ENCODE results near the gene ZCCHC18. TPM values are rescaled to one million over a fixed set of nuclear protein-coding genes. Genes with fewer than 3 reads are reported as not detected.
A peak's percentile ranks its signal among the peaks of the same experiment; 100 is the strongest.
"Not testable (repeated sequence)": the region's sequence is repeated elsewhere in the genome, so short reads cannot be mapped to it uniquely, and the experiment has no call there.

The ZCCHC18 gene
- total RNA-seq, 4 donors from 2014 or later: 1.0 to 2.0 (median 1.5) TPM

DNA sequence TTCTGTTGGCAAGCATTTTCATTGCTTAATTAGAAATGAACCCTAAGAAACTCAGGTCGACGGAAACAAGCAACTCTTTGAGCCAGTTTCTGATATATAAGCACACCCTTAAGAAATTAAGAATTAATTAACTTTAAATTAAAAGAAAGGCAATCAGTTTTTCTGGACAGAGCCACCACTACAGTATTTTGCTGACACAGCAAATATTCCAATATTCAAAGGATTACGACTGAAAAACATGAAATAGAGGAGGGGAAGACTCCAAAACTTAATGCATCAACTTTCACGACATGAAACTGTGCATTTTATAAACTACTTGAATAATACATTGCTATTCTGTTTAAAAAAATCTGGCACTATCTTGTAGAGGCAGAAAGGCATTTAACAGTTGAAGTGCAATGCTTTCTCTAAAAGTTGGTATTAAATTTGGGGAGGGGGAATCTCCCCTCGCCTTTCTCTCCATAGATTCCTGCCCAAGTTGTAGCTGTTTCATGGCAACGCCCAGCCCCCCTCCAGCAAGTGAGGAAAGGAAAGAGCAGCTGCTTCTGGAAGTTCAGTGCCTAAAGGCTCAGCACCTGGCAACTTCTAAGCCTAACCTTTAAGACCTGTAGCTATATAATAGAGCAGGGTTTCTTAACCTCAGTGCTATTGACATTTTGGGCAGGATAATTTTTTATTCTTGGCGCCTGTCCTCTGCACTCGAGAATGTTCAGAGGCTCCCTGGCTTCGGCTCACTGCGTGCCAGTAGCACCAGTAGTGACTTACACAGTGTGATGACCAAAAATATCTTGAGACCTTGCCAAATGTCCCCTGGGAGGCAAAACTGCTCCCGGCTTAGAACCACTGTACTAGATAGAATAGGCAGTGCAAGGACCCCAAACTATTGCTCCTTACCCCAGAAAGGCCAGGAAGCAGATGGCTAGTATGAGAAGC lies 6.7 kb upstream of the ZCCHC18 start:
- Histone ChIP-seq H3K4me1 (no peaks in the 10 kb centered on the region), H3K27me3 (no peaks in the 10 kb centered on the region), H3K4me3 (no peak overlapping the region), H3K27ac (no peak overlapping the region), H3K9me3 (no peaks in the 10 kb centered on the region), H3K36me3 (no peaks in the 10 kb centered on the region)
- WGBS, 2 donors (ENCODE audit: low coverage in 1 of 2): 50 to 78% methylated on average over 5 of the region's 11 CpGs
- ATAC-seq: no peak
- TF ChIP-seq EP300 (IDR thresholded peaks at IDR 0.05) (no peak), POLR2AphosphoS5 (IDR thresholded peaks at IDR 0.05) (no peak), POLR2A (IDR thresholded peaks at IDR 0.05) (no peak)
- TF ChIP-seq, protein P1, sequence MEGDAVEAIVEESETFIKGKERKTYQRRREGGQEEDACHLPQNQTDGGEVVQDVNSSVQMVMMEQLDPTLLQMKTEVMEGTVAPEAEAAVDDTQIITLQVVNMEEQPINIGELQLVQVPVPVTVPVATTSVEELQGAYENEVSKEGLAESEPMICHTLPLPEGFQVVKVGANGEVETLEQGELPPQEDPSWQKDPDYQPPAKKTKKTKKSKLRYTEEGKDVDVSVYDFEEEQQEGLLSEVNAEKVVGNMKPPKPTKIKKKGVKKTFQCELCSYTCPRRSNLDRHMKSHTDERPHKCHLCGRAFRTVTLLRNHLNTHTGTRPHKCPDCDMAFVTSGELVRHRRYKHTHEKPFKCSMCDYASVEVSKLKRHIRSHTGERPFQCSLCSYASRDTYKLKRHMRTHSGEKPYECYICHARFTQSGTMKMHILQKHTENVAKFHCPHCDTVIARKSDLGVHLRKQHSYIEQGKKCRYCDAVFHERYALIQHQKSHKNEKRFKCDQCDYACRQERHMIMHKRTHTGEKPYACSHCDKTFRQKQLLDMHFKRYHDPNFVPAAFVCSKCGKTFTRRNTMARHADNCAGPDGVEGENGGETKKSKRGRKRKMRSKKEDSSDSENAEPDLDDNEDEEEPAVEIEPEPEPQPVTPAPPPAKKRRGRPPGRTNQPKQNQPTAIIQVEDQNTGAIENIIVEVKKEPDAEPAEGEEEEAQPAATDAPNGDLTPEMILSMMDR (IDR thresholded peaks at IDR 0.05): no peak

DNA sequence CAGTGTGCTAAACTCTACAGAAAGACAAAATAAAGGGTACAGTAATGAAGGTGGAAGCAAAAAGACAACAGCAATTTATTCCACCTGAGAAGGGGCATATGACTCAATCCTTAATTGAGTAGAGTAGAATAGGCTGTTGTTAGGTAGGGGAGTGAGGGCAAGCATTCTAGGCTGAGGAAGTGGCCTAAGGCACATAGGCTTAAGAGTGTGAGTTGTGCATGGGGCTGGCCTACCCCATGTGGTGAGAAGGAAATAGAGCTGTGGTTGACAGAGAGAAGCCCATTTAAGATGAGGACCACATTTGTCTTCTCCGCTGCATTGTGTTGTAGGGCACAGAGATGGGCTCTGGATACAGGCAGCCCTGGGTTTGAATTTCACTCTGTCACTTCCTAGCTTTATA lies 3.4 kb upstream of the ZCCHC18 start:
- peaks cover 0 to 13% (median 0%) of the 10 kb centered on the region in 3 donors for H3K4me1 ChIP-seq
- H3K9me3 ChIP-seq: no peaks in the 10 kb centered on the region
- ATAC-seq: no peak
- WGBS, 2 donors (ENCODE audit: low coverage in 1 of 2): 100% methylated on average over 1 of the region's 1 CpG
- H3K27ac ChIP-seq: no peak overlapping the region
- H3K4me3 ChIP-seq: no peak overlapping the region
- TF ChIP-seq, protein P1 (IDR thresholded peaks at IDR 0.05): no peak
- TF ChIP-seq POLR2AphosphoS5 (IDR thresholded peaks at IDR 0.05) (no peak), POLR2A (IDR thresholded peaks at IDR 0.05) (no peak), EP300 (IDR thresholded peaks at IDR 0.05) (no peak)
- no peaks in the 10 kb centered on the region for H3K27me3 ChIP-seq
- H3K36me3 ChIP-seq: no peaks in the 10 kb centered on the region

DNA sequence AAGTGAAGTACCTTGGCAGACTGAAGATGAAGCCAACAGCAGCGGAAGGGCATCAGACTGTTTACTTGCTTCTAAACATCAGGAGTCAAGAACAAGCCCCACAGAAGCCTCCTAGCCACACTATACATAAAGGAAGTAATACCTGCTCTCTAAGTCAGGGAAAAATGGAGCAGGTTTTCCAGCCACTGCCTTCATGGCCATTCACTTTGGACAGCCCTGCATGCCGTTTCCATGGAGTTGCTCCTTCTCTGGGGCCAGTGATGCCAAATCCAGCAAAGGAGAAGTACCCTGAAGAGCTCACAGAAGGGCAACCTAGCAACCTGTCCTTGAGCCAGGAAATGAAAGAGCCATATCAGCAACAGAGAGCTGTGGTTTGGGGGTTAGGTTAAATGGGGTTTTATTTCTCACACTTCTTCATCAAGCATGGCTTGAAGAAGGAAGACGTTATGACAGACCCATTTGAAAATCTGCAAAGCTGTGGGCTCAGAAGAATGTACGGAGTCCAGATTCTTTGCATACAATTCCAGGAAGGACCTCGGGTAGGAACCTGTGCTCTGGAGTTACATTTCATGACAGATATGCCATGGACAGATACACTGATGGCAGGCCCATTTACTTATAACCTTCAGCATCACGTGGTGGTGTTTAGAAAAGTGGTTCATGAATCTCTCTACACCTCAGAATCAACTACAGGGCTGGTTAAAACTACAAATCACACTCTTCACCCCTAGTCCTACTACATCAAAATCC lies 1.7 kb upstream of the ZCCHC18 start:
- 61 to 94% methylated on average over 2 to 6 of the region's 6 CpGs for WGBS, 2 donors (ENCODE audit: low coverage in 1 of 2)
- not testable (repeated sequence) for H3K27me3 ChIP-seq

DNA sequence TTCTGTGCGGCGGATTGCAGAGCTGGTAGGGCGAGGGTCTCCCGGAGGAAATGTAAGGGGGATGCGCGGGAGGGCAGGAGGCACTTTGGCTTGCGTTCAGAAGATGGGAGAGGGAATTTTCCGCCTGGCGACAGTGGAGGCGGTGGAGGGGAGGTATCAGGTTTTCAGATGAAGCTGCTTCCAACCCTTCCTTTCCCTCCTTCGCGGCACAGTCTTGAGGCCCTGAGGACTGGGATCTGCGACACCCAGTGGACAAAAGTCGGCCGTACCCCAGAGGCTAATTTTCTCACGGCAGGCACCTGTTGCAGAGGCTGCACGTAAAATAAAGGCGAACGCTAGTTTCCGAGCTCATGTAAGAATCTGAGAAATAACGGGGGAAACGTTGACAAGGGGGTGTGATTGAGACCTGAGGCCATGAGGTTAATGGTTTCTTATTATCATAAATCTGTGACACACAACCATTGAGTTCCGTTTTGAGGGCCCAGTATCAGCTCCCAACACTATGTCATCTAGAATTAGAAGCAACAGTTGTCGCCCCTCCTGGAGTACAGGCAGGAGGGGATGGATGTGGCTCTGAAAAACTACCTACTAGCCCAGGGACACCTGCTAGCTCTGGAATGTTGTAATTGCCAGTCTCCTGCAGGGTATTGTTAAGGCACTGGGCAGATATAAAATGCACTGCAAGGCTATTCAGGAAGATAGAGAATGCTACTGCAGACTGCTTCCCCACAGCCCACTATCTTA lies 1.1 kb downstream of the ZCCHC18 start:
- WGBS, 2 donors (ENCODE audit: low coverage in 1 of 2): 0% methylated on average over 1 to 3 of the region's 24 CpGs
- H3K36me3 ChIP-seq: no peaks in the 10 kb centered on the region
- peak overlapping the region; percentile 60 to 87 (median 84) for H3K27ac ChIP-seq
- TF ChIP-seq, protein P1 (IDR thresholded peaks at IDR 0.05): peak in 3 of 4 experiments; percentile 38 to 62 (median 40)
- TF ChIP-seq POLR2A (IDR thresholded peaks at IDR 0.05): no peak
- TF ChIP-seq POLR2AphosphoS5 (IDR thresholded peaks at IDR 0.05): no peak
- no peak for TF ChIP-seq EP300 (IDR thresholded peaks at IDR 0.05)
- peak; percentile 48 for ATAC-seq
- H3K4me3 ChIP-seq: peak overlapping the region; percentile 60 to 62
- peaks cover 0 to 14% (median 0%) of the 10 kb centered on the region in 3 donors for H3K4me1 ChIP-seq
- H3K9me3 ChIP-seq: no peaks in the 10 kb centered on the region
- H3K27me3 ChIP-seq: no peaks in the 10 kb centered on the region

More for the DNA sequence above, 1.7 kb upstream of the ZCCHC18 start:
- not testable (repeated sequence) for H3K9me3 ChIP-seq, H3K36me3 ChIP-seq, H3K4me3 ChIP-seq, ATAC-seq, H3K27ac ChIP-seq
- H3K4me1 ChIP-seq: peaks cover 0 to 14% (median 0%) of the 10 kb centered on the region in 3 donors

DNA sequence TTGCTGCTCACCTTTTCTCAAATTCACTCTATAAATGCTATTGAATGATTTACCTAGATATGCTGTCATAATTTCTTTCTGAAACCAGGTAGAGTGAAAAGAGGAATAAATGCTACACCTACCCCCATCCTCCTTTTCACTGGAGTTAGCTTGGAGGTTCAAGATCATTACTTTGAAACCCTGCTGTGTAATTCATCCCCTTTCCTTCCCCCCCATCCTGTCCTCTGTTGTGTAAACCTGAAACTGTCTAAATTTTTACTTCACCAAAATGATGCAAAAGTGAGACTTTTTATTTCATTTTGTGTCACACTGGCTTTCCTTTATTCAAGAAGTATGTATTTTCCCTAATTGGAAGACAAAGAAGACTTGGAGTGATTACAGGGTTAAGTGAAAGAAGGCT lies 5.4 kb downstream of the ZCCHC18 start:
- H3K36me3 ChIP-seq: no peaks in the 10 kb centered on the region
- H3K4me1 ChIP-seq: peaks cover 0 to 7% (median 0%) of the 10 kb centered on the region in 3 donors
- no peak for ATAC-seq
- TF ChIP-seq POLR2A (IDR thresholded peaks at IDR 0.05): no peak
- no peak for TF ChIP-seq POLR2AphosphoS5 (IDR thresholded peaks at IDR 0.05)
- no peak for TF ChIP-seq EP300 (IDR thresholded peaks at IDR 0.05)
- TF ChIP-seq, protein P1 (IDR thresholded peaks at IDR 0.05): no peak
- H3K27me3 ChIP-seq: no peaks in the 10 kb centered on the region
- no peaks in the 10 kb centered on the region for H3K9me3 ChIP-seq
- H3K4me3 ChIP-seq: no peak overlapping the region
- H3K27ac ChIP-seq: no peak overlapping the region
